MM.1S (cell line): ENCODE results near the gene CRTAC1.

Source experiments
- DNase-seq: peaks from one replicate; pipeline ENCODE4 v3.0.0-alpha.2; 2015
- H2AFZ ChIP-seq: fragments of 300-600 bp; sonication (generic); 2 replicates; pipeline ENCODE4 v1.6.0; 2016; ENCODE audit warnings: antibody characterized with exemption, low read length
- H3F3A ChIP-seq: fragments of 300-600 bp; sonication (generic); 2 replicates; pipeline ENCODE4 v1.6.1; 2016; ENCODE audit warnings: mild to moderate bottlenecking, antibody characterized with exemption, low read length, moderate library complexity, mixed read lengths; ENCODE audit not compliant: insufficient read depth
- H3K27ac ChIP-seq: fragments of 300-600 bp; sonication (generic); 2 replicates; pipeline ENCODE4 v1.5.1; 2016; ENCODE audit warnings: mild to moderate bottlenecking, low read length
- H3K27me3 ChIP-seq: fragments of 300-600 bp; sonication (generic); replicated peaks from 2 replicates; pipeline ENCODE4 v1.6.0; 2016; ENCODE audit warnings: low read length; ENCODE audit not compliant: insufficient read depth
- H3K36me3 ChIP-seq: fragments of 300-600 bp; sonication (generic); replicated peaks from 2 replicates; pipeline ENCODE4 v1.6.1; 2016; ENCODE audit warnings: mild to moderate bottlenecking, low read length, mixed read lengths; ENCODE audit not compliant: insufficient read depth
- H3K4me1 ChIP-seq: fragments of 300-600 bp; sonication (generic); 2 replicates; pipeline ENCODE4 v1.6.1; 2016; ENCODE audit warnings: low read length, mixed read lengths
- H3K4me2 ChIP-seq: fragments of 300-600 bp; sonication (generic); 2 replicates; pipeline ENCODE4 v1.6.0; 2016; ENCODE audit warnings: low read depth, low read length
- H3K4me3 ChIP-seq: fragments of 300-600 bp; sonication (generic); 2 replicates; pipeline ENCODE4 v1.5.1; 2016; ENCODE audit warnings: low read length, mixed read lengths
- H3K79me2 ChIP-seq: fragments of 300-600 bp; sonication (generic); 2 replicates; pipeline ENCODE4 v1.6.1; 2016; ENCODE audit warnings: mixed run types, low read length, mixed read lengths
- H3K9ac ChIP-seq: fragments of 300-600 bp; sonication (generic); 2 replicates; pipeline ENCODE4 v1.6.1; 2016; ENCODE audit warnings: low read length, mixed read lengths
- H3K9me2 ChIP-seq: fragments of 300-600 bp; sonication (generic); replicated peaks from 2 replicates; pipeline ENCODE4 v1.6.1; 2016; ENCODE audit warnings: mild to moderate bottlenecking, low read length, mixed read lengths; ENCODE audit not compliant: insufficient read depth
- H3K9me3 ChIP-seq: fragments of 300-600 bp; sonication (generic); replicated peaks from 2 replicates; pipeline ENCODE4 v1.6.1; 2016; ENCODE audit warnings: mild to moderate bottlenecking, low read length, mixed read lengths; ENCODE audit not compliant: insufficient read depth
- H4K20me1 ChIP-seq: fragments of 300-600 bp; sonication (generic); 2 replicates; pipeline ENCODE4 v1.6.1; 2016; ENCODE audit warnings: mild to moderate bottlenecking, low read length, moderate library complexity, mixed read lengths; ENCODE audit not compliant: insufficient read depth
- CTCF ChIP-seq: fragments of 300-600 bp; sonication (generic); IDR thresholded peaks from 2 replicates; pipeline ENCODE4 v1.5.1; 2016; ENCODE audit warnings: antibody characterized with exemption, low read length, mixed read lengths
- EZH2 ChIP-seq: fragments of 300-600 bp; sonication (generic); optimal IDR thresholded peaks from 2 replicates; pipeline ENCODE3; 2017; ENCODE audit warnings: low read depth, mild to moderate bottlenecking, antibody characterized with exemption, low read length, mixed read lengths
- EZH2phosphoT487 ChIP-seq: fragments of 300-600 bp; sonication (generic); IDR thresholded peaks from 2 replicates; pipeline ENCODE4 v1.6.1; 2018; ENCODE audit warnings: antibody characterized with exemption, low read length

The CRTAC1 gene

GRCh38 chr10:97923057-97923456 is 107.4 kb downstream of the CRTAC1 start:
- H3K36me3 ChIP-seq: no peaks in the 10 kb centered on the region
- peaks cover 40% of the 10 kb centered on the region for H3K27me3 ChIP-seq
- H3F3A ChIP-seq: no peaks in the 10 kb centered on the region
- H3K9ac ChIP-seq: no peak overlapping the region
- H3K9me2 ChIP-seq: no peaks in the 10 kb centered on the region
- no peaks in the 10 kb centered on the region for H3K79me2 ChIP-seq
- no peak overlapping the region for H3K4me2 ChIP-seq
- no peaks in the 10 kb centered on the region for H3K9me3 ChIP-seq
- no peaks in the 10 kb centered on the region for H3K4me1 ChIP-seq
- H3K27ac ChIP-seq: no peak overlapping the region
- DNase-seq: no peak
- H3K4me3 ChIP-seq: no peak overlapping the region
- H4K20me1 ChIP-seq: no peaks in the 10 kb centered on the region
- no peak for TF ChIP-seq EZH2
- TF ChIP-seq CTCF: no peak
- TF ChIP-seq EZH2phosphoT487: no peak
- H2AFZ ChIP-seq: no peak overlapping the region

GRCh38 chr10:97922022-97922758 is 108.2 kb downstream of the CRTAC1 start:
- Histone ChIP-seq H4K20me1 (no peaks in the 10 kb centered on the region), H2AFZ (no peak overlapping the region), H3K9me2 (no peaks in the 10 kb centered on the region), H3K27ac (no peak overlapping the region), H3K4me1 (no peaks in the 10 kb centered on the region), H3K4me2 (no peak overlapping the region), H3K9me3 (no peaks in the 10 kb centered on the region), H3K9ac (no peak overlapping the region), H3F3A (no peaks in the 10 kb centered on the region), H3K4me3 (no peak overlapping the region), H3K36me3 (no peaks in the 10 kb centered on the region), H3K27me3 (peaks cover 48% of the 10 kb centered on the region), H3K79me2 (no peaks in the 10 kb centered on the region)
- DNase-seq: no peak
- no peak for TF ChIP-seq EZH2phosphoT487
- TF ChIP-seq CTCF: no peak
- no peak for TF ChIP-seq EZH2

GRCh38 chr10:97921581-97922021 is 108.8 kb downstream of the CRTAC1 start:
- no peaks in the 10 kb centered on the region for H3K9me2 ChIP-seq
- no peak overlapping the region for H3K4me3 ChIP-seq
- no peak overlapping the region for H3K4me2 ChIP-seq
- H2AFZ ChIP-seq: no peak overlapping the region
- DNase-seq: no peak
- H3K27ac ChIP-seq: no peak overlapping the region
- H3K79me2 ChIP-seq: no peaks in the 10 kb centered on the region
- no peak overlapping the region for H3K9ac ChIP-seq
- H4K20me1 ChIP-seq: no peaks in the 10 kb centered on the region
- no peaks in the 10 kb centered on the region for H3K36me3 ChIP-seq
- H3K4me1 ChIP-seq: no peaks in the 10 kb centered on the region
- TF ChIP-seq EZH2: no peak
- TF ChIP-seq CTCF: no peak
- no peak for TF ChIP-seq EZH2phosphoT487
- no peaks in the 10 kb centered on the region for H3K9me3 ChIP-seq
- peaks cover 45% of the 10 kb centered on the region for H3K27me3 ChIP-seq
- no peaks in the 10 kb centered on the region for H3F3A ChIP-seq
